ENCODE measurements around the gene INO80D. TPM values are rescaled to one million over a fixed set of nuclear protein-coding genes. Genes with fewer than 3 reads are reported as not detected.

The INO80D gene
- total and polyA plus RNA-seq, 2 of the 8 experiments (the other 6 are each of a cell fraction or from before 2014, with no cell fraction given): 6.2 to 37.4 TPM

DNA sequence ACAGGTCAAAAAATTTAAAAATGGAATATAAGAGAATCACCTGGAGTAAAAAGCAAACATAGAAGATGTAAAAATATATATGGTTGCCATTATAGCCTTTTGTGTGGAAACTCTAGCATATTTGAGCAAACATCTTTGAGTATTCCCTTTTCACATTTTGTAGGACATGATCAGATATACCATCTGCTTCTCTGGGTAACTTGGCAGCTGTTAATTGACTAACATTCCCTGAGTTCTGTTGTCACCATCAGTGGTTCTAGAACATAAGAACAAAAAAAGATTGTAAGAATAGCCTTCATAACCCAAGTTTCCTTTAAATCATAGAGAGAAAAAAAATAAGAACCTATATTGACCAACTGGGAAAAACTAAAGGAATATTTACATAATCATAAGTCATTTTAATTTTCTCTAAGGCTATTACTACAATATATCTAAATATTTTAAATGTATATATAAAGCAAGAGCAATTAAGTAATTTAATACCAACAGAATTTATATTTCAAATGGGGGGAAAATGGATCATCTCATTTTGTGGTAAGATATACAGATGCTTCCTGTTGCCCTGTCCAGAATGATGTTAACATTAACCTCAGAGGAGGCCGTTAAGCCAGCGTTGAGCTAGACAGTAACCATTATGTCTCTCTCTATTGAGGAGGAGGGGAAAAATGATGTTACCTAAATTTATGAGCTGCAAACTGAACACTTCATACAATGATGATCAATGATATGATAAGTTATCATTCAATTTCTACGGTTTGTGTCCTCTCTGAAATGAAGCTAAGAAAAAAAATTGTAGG lies 9.8 kb upstream of the INO80D start:
- H2AFZ ChIP-seq (ENCODE audit: low read length): no peak overlapping the region
- no peak overlapping the region for H3K4me3 ChIP-seq (ENCODE audit: extremely low read depth in 1 of 4, insufficient read depth in 2 of 4, low read depth in 3 of 4, low read length in 4 of 4)
- no peak overlapping the region for H3K4me2 ChIP-seq (ENCODE audit: insufficient read depth in 1 of 2, low read depth in 2 of 2, low read length in 2 of 2)
- FAIRE-seq (no peak), DNase-seq (ENCODE audit: low read depth in 1 of 2, low spot score in 2 of 2) (no peak)
- no peak overlapping the region for H3K56ac ChIP-seq (replicated peaks; ENCODE audit: insufficient read length, low read depth, low read length)
- H2BK120ac ChIP-seq (replicated peaks; ENCODE audit: low read depth, low read length): no peak overlapping the region
- ChIA-PET CTCF (ENCODE audit: partially characterized antibody) (interaction anchor here (0.8 to 1.1 kb wide), 3 partner anchors 23 to 56 kb away, joined by 3 to 5 read pairs (median 3); no protein-coding TSS in a partner anchor), POLR2A (ENCODE audit: partially characterized antibody) (interaction anchor here (2.4 to 6.8 kb wide), 2 partner anchors 7 to 11 kb away, joined by 13 to 45 read pairs; partner anchors contain the start of gene INO80D)
- no peaks in the 10 kb centered on the region for H3K79me1 ChIP-seq (ENCODE audit: low read depth, low read length)
- H3K4me1 ChIP-seq (replicated peaks in 1 of 4; ENCODE audit: control insufficient read depth in 3 of 4, insufficient read depth in 4 of 4, low read length in 3 of 4): peaks cover 0 to 3% (median 0%) of the 10 kb centered on the region in 4 experiments; a peak in 2 of 7 replicates
- no peak overlapping the region for H3K23ac ChIP-seq (ENCODE audit: insufficient read length)
- no peaks in the 10 kb centered on the region; a peak in 1 of 8 replicates for H3K36me3 ChIP-seq (ENCODE audit: control insufficient read depth in 2 of 4, insufficient read depth in 4 of 4, low read length in 3 of 4)
- no peak overlapping the region for H4K5ac ChIP-seq (ENCODE audit: insufficient read length, low read depth, low read length)
- H3K27me3 ChIP-seq (replicated peaks in 1 of 4; ENCODE audit: control insufficient read depth in 3 of 4, extremely low read depth in 1 of 4, insufficient read depth in 3 of 4, low read length in 3 of 4): no peaks in the 10 kb centered on the region
- H2BK12ac ChIP-seq (ENCODE audit: low read depth, low read length): no peak overlapping the region
- H3K23me2 ChIP-seq (ENCODE audit: low read depth, low read length): no peaks in the 10 kb centered on the region
- H3K9ac ChIP-seq (replicated peaks in 1 of 4; ENCODE audit: extremely low read depth in 1 of 4, low read depth in 3 of 4, low read length in 3 of 4): no peak overlapping the region
- H3K79me2 ChIP-seq (ENCODE audit: control insufficient read depth in 1 of 2, insufficient read depth in 2 of 2, low read length in 2 of 2): no peaks in the 10 kb centered on the region
- no peak overlapping the region for H3K14ac ChIP-seq (ENCODE audit: insufficient read length)
- no peak overlapping the region for H3K4ac ChIP-seq (replicated peaks; ENCODE audit: insufficient read length, low read depth, low read length)
- WGBS, 2 experiments (ENCODE audit: extremely low coverage in 1 of 2, insufficient coverage in 1 of 2, insufficient read length in 1 of 2, insufficient replicate concordance in 2 of 2, low coverage in 1 of 2, low lambda C conversion rate in 2 of 2, missing lambda C conversion rate in 1 of 2): 97% methylated on average over 3 of the region's 3 CpGs; no CpG with 5 or more reads in 1 of the 2 experiments
- no peaks in the 10 kb centered on the region for H3K9me3 ChIP-seq (ENCODE audit: insufficient read depth in 2 of 2, low read depth in 1 of 2, low read length in 1 of 2)
- H2BK5ac ChIP-seq (ENCODE audit: low read depth, low read length): no peak overlapping the region
- H3K18ac ChIP-seq (ENCODE audit: extremely low read depth, low read length): no peak overlapping the region
- no peak overlapping the region for H3K27ac ChIP-seq (ENCODE audit: low read depth, low read length)
- no peaks in the 10 kb centered on the region for H4K20me1 ChIP-seq (replicated peaks in 1 of 2; ENCODE audit: control insufficient read depth in 1 of 2, insufficient read depth in 2 of 2, low read length in 2 of 2)
- no peak overlapping the region for H2BK20ac ChIP-seq (ENCODE audit: low read length)
- H4K91ac ChIP-seq (replicated peaks; ENCODE audit: insufficient read length, low read length): no peak overlapping the region
- no peak overlapping the region for H4K8ac ChIP-seq (ENCODE audit: extremely low read depth, insufficient read depth, low read length)
- H2BK15ac ChIP-seq (ENCODE audit: low read length): no peak overlapping the region
- H2AK5ac ChIP-seq (ENCODE audit: low read depth, low read length): no peak overlapping the region
- TF ChIP-seq RBBP5 (IDR thresholded peaks at IDR 0.05; ENCODE audit: borderline replicate concordance, low read depth, low read length): no peak
- no peak for TF ChIP-seq GABPA (IDR thresholded peaks at IDR 0.05; ENCODE audit: borderline replicate concordance, insufficient read depth, low read length)
- TF ChIP-seq MAFK (IDR thresholded peaks at IDR 0.05; ENCODE audit: low read depth, low read length): no peak
- TF ChIP-seq SIX5 (IDR thresholded peaks at IDR 0.05; ENCODE audit: low read depth, low read length): no peak
- no peak for TF ChIP-seq POLR2AphosphoS5 (IDR thresholded peaks at IDR 0.05; ENCODE audit: low read depth, low read length)
- no peak for TF ChIP-seq CBX8 (IDR thresholded peaks at IDR 0.05; ENCODE audit: borderline replicate concordance, low read depth, low read length)
- TF ChIP-seq GTF2F1 (IDR thresholded peaks at IDR 0.05; ENCODE audit: borderline replicate concordance, low read depth, low read length): no peak
- TF ChIP-seq TAF7 (optimal IDR thresholded peaks at IDR 0.05; ENCODE audit: borderline replicate concordance, low read depth, low read length): no peak
- no peak for TF ChIP-seq SP4 (IDR thresholded peaks at IDR 0.05; ENCODE audit: low read length)
- no peak for TF ChIP-seq RNF2 (IDR thresholded peaks at IDR 0.05; ENCODE audit: borderline replicate concordance, low read depth, low read length, missing control alignments, poor library complexity, severe bottlenecking)
- no peak for TF ChIP-seq EGR1 (IDR thresholded peaks at IDR 0.05; ENCODE audit: borderline replicate concordance, low read depth, low read length)

All from H1 (cell line).